Measurements from ENCODE around the gene CLDN3.

CLDN3 gene

DNA sequence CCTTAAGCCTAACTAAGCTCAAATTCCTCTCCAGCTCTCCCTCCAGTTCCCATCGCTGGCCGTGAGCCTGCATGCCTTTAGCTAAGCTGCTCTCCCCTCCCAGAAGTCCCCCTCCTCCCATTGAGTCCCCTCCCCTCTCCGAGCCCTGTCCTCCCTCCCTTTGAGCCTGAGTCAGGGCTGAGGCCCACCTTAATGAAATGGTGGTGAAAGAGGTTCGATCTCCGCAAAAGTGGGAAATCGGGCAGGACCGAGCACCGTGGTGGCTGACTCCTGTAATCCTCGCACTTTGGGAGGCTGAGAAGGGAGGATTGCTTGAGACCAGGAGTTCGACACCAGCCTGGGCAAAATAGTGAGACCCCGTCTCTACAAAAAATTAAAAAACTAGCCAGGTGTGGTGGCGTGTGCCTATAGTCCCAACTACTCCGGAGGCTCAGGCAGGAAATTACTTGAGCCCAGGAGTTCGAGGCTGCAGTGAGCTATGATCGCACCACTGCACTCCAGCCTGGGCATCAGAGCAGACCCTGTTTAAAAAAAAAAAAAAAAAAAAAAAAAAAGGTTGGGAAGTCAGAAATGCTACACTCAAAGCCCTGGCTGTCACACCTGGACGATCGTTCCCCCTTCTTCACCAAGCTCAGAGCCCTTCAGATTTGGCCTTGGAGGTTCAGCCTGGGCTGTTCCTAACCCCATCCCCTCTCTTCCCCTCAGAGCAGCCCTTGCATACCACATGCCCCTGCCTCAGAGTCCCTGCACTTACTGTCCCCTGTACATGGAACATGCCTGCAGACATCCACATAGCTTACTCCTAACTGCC lies 995 bp upstream of the CLDN3 start:
- no peak for DNase-seq (ENCODE audit: low spot score)

DNA sequence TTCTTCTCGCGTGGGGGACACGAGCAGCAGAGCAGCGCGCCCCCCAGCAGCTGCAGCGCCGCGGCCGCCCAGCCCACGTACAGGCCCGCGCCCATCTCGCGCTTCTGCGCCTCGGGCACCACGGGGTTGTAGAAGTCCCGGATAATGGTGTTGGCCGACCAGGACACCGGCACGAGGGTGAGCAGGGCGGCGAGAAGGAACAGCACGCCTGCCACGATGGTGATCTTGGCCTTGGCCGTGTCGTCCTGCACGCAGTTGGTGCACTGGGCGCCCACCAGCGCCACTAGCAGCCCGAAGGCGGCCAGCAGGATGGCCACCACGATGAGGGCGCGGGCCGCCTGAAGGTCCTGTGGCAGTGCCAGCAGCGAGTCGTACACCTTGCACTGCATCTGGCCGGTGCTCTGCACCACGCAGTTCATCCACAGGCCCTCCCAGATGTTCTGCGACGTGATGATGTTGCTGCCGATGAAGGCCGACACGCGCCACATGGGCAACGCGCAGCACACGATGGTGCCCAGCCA lies 529 bp downstream of the CLDN3 start:
- DNase-seq (ENCODE audit: low spot score): no peak

DNA sequence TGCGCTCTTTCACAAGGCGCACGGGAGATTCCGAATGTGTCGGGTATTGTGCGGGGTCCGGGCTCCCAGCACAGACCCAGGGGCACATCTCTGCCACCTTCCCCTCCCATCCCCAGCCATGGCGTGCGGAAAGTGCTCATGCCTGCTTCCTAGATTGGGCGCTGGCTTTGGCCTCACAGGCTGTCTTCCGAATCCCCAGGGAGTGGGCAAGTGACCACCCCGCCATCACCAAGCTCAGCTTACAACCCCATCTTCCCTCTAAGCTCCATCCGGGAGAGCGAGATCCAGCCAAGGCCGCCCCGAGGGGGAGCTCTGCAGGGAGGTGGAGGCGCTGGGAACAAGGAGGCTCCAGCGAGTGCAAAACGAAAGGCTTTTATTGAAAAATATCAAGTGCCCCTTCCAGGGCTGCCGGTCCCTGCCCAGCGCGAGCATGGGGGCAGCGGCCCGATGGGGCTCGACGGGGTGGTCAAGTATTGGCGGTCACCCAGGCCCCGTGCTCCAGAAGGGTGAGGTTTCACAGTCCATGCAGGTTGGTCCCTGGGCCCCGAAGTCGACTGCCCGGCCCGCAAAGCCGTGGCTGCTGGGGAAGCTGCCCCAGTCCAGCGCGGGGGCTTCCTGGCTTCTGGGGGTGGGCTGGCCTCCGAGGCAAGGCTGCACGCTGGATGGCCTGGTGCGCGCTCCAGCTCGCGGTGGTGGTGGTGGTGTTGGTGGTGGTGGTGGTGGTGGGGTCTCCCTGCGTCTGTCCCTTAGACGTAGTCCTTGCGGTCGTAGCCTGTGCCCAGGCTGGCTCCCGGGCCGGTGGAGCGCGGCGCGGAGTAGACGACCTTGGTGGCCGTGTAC lies 1.2 kb downstream of the CLDN3 start:
- no peak for DNase-seq (ENCODE audit: low spot score)

DNA sequence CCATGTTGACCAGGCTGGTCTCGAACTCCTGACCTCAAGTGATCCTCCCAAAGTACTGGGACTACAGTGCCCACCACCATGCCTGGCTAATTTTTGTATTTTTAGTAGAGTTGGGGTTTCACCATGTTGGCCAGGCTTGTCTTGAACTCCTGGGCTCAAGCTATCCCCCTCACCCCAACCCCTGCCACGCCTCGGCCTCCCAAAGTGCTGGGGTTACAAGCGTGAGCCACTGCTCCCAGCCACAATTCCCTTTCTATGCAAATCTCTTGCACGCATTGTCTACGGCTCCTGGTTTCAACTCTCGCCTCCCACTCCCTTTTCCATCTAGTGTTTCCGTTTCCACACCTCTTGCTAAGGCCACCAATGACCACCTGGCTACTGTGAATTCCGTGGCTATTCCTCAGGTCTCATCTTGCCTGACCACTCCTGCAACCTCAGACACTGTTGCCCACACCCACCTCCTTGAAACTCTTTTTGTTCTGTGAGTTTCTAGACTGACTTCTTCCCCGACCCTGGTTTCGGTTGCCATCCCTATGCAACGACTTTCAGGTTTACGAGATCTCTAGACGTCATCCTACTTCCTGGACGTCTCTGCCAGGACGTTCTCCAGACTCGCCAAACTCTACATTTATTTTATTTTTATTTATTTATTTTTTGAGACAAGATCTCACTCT lies 3.4 kb downstream of the CLDN3 start:
- no peak for DNase-seq (ENCODE audit: low spot score)

DNA sequence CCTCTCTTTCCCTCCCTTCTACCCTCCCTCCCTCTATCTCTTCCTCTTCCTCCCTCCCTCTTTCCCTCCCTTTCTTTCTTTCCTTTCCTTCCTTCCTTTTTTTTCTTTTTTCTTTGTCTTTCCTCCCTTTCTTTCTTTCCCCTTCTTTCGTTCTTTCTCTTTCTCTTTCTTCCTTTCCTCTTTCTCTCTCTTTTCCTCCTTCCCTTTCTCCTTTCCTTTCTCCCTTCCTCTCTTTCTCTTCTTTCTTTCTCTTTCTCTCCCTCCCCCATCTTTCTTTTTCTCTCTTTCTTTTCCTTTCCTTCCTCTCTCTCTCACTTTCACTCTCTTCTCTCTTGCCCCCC lies 7.4 kb downstream of the CLDN3 start:
- DNase-seq (ENCODE audit: low spot score): no peak

DNA sequence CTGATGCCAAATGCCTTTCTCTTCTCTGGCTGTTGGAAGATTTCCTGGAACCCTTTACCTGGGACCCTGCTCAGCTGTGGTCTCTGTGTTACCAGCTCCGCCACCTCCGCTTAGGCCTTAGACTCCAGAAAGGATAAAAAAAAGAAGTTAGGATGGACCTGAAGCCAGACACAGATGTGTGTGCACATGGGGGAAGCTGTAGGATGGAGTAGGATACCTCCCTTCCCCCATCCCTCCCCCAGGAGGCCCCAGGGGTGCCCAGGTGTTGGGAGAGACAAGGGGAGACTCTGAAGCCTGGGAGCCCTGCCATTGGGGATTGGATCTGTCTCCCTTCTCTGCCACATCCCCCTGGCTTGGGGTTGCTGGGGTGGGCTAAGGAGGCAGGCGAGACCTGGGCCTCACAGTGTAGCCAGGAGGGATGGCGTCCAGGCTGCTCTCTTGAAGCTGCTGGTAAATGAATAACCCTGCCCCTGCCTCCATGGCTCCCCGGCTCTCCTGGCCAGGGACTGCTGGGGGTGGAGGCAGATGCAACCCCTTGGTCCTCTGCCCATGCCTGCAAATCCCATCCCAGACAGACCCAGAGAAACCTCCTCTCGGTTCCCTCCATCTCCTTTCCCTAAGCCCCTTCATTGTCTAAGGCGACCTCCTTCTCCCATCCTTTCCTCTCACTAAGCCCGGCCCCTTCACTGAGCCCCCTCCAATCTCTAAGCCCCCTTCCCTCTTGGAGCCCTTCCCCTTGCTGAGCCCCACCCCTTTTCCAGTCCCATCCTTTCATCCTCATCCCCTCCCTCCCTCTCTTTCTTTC lies 8.0 kb downstream of the CLDN3 start:
- DNase-seq (ENCODE audit: low spot score): no peak

DNA sequence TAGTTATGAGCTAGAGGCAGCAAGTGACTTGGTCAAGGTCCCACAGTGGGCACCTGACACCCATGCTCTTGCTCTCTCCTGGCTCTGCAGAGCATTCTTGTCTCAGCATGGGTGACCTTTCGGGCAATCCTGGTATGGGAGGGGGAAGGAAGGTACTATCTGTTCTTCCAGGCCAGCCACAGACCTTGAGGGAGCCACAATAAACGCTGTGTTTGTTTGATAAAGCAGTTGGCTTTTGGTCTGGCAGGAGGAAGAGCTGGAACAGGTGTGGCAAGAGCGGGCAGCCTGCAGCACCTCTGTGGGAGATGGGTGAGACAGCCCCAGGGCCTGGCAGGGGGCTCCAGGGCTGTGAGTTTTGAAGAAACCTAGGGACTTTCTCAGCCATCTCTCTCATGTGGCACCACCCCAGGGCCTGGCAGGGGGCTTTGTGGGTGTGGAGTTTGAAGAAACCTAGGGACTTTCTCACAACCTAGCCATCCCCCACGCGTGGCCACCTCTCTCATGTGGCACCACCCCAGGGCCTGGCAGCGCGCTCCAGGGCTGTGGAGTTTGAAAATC lies 11.4 kb downstream of the CLDN3 start:
- no peak for DNase-seq (ENCODE audit: low spot score)

DNA sequence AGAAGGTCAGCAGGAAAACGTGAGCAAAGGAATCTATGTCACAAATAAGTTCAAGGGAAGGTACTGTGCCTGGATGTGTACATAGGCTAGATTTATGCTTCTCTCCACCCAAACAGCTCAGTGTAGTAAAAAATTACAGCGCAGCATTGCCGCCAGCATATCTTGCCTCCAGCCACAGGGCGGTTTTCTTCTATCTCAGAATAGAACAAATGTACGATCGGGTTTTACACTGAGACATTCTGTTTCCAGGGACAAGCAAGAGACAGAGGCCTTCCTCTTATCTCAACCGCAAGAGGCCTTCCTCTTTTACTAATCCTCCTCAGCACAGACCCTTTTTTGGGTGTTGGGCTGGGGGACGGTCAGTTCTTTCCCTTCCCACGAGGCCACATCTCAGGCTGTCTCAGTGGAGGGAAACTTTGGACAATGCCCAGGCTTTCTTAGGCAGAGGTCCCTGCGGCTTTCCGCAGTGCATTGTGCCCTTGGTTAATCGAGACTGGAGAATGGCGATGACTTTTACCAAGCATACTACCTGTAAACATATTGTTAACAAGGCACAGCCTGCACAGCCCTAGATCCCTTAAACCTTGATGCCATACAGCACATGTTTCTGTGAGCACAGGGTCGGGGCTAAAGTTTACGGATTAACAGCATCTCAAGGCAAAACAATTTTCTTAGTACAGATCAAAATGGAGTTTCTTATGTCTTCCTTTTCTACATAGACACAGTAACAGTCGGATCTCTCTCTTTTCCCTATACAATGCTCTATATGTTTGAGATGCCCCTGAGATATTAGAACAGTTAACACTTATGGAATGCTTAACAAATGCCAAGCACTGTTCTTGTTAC lies 19.9 kb downstream of the CLDN3 start:
- DNase-seq (ENCODE audit: low spot score): no peak

DNA sequence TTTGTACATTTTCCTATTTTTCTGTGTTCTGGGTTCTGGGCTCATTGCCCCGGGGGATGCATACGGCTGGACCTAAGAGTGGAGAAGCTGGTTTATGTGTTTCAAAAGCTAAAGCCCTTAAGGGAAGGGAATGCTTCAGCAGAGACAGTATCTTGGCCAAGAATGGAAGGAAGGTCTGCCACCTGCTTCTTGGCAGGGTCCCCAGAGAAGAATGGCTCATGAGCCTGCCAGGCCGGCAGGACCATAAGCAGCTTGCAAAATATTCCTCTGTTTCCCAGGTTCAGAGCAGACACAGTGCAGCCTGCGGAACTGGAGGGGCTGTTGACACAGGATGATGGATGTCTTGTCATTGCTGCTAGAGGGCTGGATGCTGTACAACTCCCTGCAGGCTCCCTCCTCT lies 23.7 kb downstream of the CLDN3 start:
- DNase-seq (ENCODE audit: low spot score): no peak

DNA sequence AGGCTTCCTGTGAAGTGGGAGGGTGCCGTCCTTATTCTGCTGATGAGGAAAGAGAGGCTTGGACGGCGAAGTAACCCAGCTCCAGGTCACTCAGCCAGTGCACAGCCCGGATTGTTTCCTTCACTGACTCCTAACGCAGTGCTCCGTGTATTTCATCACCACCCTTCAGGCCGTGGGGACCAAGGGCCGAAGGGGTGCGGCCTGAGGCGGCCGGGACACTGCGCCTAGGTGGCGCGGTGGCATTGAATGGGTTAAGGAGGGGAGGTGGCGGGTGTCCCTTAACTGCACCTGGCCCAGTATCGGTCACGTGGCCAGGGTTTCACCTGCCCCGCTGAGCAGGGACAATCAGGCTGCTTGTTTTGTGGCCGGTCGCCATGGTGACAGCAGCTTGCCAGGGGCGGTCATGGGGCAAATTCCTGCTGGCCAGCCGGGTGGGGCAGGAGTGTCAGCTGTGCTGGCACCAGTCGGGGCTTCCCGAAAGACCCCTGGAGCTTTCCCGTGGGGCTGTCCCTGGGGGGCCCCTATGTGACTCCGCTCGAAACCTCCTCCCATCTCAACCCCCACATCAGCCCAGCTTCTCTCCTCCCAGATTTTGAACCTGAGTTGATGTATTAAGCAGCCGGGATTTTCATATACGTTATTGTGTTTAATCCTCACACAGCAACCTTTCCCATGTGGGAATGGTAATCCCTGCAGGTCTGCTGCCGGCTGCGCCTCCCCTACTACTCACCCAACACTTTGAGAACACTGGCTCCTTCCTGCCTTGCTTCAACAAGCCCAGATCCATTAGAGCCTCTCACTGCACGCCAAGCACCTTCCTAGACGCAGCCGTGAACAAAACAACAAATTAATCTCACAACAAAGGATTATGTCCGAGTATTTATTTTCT lies 27.1 kb downstream of the CLDN3 start:
- no peak for DNase-seq (ENCODE audit: low spot score)

DNA sequence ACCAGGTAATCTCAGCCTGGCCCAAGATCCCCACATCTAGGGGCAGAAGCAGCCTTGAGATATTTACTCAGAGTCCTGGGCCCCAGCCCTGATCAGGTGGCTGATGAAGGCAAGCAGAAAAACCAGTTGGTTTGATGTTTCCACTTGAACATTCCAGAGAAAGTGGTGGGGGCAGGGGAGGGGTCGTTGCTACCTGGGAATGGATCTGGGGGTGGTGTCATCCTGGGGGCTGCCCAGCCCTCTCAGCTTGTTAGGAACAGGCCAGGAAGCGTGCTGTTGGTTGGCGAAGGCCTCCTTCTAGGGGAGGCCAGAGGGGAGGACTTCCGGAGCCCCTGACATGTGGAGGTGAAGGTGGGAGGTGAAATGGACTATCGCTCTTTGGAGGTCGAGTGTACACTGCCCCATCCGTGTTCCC lies 27.7 kb downstream of the CLDN3 start:
- no peak for DNase-seq (ENCODE audit: low spot score)

DNA sequence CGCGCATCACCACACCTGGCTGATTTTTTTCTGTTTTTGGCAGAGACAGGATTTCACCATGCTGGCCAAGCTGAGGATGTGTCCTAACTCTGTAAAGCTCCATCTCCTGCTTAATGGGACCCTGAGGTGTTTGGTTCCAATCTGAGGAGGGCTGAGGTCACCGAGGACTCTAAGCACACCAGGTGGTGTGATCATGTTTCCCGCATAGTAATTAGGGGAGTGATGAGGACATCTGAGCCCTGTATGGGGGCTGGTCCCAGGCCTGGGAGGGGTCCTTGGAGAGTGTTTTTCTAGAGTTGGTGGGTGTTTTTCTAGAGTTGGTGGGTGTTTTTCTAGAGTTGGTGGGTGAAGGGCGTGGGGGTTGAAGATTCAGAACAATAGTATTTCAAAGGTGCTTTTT lies 28.5 kb downstream of the CLDN3 start:
- DNase-seq (ENCODE audit: low spot score): no peak

DNA sequence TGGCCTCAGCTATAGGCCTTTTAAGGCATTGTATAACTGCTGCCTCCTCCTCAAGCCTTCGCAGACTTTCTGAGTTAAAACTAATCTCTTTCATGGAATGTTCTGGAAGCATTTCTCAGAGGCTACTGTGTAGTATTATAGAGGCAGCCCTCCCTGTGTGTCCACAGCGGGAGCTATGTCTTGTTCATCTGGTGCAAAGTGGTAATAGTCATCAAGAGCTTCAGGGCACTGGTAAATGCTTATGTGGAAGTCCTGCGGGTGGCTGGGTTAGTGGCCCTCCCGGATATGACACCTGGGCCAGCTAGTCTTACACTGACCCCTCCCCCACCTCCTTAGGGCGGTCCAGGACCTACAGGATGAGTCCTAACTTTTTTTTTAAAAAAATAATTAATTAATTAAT lies 29.3 kb downstream of the CLDN3 start:
- DNase-seq (ENCODE audit: low spot score): no peak

DNA sequence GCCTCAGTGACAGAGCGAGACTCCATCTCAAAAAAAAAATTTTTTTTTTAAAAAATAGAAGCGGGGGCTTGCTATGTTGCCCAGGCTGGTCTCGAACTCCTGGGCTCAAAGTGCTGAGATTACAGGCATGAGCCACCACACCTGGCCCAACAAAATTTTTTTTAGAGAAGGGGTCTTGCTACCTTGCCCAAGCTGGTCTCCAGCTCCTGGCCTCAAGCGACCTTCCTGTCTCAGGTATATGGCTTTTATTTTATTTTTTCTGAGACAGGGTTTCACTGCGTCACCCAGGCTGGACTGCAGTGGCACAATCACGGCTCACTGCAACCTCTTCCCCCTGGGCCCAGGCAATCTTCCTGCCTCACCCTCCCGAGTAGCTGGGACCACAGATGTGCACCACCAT lies 29.9 kb downstream of the CLDN3 start:
- no peak for DNase-seq (ENCODE audit: low spot score)

DNA sequence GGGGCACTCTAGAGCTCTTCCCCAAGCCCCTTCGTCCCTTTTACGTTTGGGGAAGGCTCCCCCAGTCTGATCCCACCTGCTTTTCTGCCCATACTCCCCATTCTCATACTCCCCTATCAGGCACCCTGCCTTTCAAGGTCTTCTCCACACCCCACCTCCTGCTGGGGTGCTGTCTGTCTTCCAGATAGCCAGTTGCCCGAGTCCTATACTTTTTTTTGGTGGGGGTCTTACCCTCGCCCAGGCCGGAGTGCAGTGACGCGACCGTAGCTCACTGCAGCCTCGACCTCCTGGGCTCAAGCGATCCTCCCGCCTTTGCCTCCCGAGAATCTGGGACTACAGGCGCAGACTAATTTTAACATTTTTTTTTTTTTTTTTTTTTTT lies 30.7 kb downstream of the CLDN3 start:
- DNase-seq (ENCODE audit: low spot score): no peak

DNA sequence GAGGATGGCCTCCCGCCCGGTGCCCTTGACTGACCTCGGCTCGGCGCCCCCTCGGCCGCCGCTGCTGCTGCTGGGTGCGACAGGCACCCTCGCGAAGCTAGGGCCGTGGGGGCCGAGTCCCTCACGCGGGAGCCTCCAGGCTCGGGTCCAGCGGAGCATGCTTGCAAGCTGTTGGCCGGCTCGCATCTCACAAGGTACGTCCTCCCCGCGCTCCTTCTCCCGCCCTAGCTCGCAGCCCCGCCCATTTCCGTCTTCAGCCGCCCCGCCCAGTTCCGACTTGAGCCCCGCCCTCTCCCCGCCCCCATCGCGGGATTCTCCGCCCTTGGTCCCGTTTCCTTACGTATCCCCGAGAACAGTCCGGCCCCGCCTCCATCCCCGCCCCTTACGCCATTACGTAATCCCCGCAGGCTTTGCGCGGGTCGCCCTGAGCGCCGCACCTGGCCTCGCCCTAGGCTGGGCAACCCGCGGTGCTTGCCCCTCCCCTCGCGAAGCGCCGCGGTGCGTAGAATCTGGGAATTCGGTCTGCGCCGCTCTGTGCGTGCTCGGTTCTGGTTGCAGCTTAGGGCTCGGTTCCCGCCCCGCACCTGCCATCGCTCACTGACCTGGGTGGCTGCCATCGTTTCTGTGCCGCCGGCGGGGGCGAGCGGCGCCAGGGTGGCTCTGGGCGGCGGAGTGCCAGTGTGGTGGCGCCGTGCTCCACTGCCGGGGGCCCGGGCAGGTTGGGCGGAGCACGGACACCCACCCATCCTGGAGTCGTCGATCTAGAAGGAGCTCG lies 31.3 kb downstream of the CLDN3 start, which contains the start of gene ABHD11:
TSS of gene ABHD11 (minus strand) at position 191 of the 775 bp plus-strand sequence. CDS start at position 159, 32 bp downstream.
- DNase-seq (ENCODE audit: low spot score): peak; percentile 93

DNA sequence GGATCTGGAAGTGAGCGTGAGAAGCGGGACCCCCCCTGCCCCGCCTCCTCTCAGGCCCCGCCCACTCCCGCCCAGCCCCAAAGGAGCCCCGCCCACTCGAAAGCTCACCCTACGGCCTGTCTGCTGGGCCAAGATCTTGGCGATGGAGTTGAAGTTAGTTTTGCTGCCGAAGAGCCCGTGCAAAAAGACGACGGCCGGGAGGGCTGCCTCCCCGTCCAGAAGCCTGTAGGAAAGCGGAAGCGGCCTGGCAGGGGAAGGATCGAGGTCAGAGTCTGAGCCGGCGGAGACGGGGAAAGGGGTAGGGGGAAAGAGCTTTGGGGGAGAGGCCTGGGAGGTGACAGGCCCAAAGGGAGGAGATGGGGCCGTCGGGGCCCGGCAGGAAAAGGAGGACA lies 31.9 kb downstream of the CLDN3 start:
- peak; percentile 74 for DNase-seq (ENCODE audit: low spot score)

DNA sequence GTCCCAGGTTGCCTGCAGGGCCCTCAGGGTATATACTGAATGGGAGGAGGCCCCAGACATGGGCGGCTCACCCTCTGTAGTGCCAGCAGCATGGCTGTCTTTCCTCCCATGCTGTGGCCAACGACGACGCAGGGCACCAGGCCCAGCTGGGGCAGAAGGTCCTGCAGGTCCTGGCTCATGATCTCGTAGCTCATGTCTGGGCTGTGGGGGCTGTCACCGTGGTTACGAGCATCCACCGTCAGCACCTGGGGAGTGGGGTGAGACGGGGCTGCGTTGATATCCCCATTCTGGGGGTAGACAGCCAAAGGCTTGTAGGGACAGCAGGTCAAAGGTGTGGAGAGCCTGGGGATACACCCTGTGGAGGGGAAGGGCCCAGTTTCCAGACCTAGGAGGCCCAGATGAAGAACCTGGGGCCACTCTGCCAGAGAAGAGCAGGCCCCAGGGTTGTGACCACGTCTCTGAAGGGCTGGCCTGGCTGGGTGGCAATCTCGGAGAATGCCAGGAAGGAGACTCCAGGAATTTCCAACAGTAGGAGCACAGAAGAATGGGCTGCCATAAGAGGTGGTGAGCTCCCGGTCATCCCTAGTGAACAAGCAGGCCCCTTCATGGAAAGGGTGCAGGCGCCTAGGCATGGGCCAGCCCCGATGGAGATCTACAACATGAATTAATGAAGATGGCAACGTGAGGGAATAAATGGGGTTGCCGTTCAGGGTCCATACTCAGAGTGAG lies 32.4 kb downstream of the CLDN3 start:
- DNase-seq (ENCODE audit: low spot score): no peak

Measured in RKO (cell line).